Liver (tissue), 3 donors: ENCODE data around the gene PLXNA3.

Experiments used
- GABPA ChIP-seq, 2 donors: IDR thresholded peaks in 1 of 2; conservative IDR thresholded peaks in 1 of 2; 2 replicates each; pipeline ENCODE4 v1.6.1; 2016; ENCODE audit warnings: antibody characterized with exemption in 2 of 2, mild to moderate bottlenecking in 1 of 2, moderate library complexity in 1 of 2
- RAD21 ChIP-seq, 2 donors: IDR thresholded peaks; 2 replicates each; pipeline ENCODE4 v1.6.1; 2016; ENCODE audit warnings: antibody characterized with exemption in 2 of 2, mild to moderate bottlenecking in 2 of 2
- RXRA ChIP-seq, 2 donors: IDR thresholded peaks; 2 replicates each; pipeline ENCODE4 v1.6.1; 2017 to 2018; ENCODE audit warnings: antibody characterized with exemption in 2 of 2, mild to moderate bottlenecking in 1 of 2
- SP1 ChIP-seq: IDR thresholded peaks from 2 replicates; pipeline ENCODE4 v1.6.1; 2018; ENCODE audit warnings: antibody characterized with exemption, mild to moderate bottlenecking
- TAF1 ChIP-seq: conservative IDR thresholded peaks from 2 replicates; pipeline ENCODE4 v1.6.1; 2016; ENCODE audit warnings: antibody characterized with exemption, mild to moderate bottlenecking
- YY1 ChIP-seq: IDR thresholded peaks from 2 replicates; pipeline ENCODE4 v1.6.1; 2016; ENCODE audit warnings: antibody characterized with exemption, mild to moderate bottlenecking
- TF ChIP-seq, protein P1 (sequence below): fragments of 150-350 bp; IDR thresholded peaks from 2 replicates; pipeline ENCODE4 v1.5.1; 2017; ENCODE audit warnings: improper control_type of control experiment, low read depth, low read length; ENCODE audit not compliant: missing input control
- TF ChIP-seq, protein P2 (sequence below): IDR thresholded peaks from 2 replicates; pipeline ENCODE4 v1.6.1; 2016; ENCODE audit warnings: antibody characterized with exemption, mild to moderate bottlenecking
- TF ChIP-seq, protein P3 (sequence below): IDR thresholded peaks from 2 replicates; pipeline ENCODE4 v1.6.1; 2016; ENCODE audit warnings: antibody characterized with exemption
- donor health status: healthy.
- donor health status: healthy.

DNA sequence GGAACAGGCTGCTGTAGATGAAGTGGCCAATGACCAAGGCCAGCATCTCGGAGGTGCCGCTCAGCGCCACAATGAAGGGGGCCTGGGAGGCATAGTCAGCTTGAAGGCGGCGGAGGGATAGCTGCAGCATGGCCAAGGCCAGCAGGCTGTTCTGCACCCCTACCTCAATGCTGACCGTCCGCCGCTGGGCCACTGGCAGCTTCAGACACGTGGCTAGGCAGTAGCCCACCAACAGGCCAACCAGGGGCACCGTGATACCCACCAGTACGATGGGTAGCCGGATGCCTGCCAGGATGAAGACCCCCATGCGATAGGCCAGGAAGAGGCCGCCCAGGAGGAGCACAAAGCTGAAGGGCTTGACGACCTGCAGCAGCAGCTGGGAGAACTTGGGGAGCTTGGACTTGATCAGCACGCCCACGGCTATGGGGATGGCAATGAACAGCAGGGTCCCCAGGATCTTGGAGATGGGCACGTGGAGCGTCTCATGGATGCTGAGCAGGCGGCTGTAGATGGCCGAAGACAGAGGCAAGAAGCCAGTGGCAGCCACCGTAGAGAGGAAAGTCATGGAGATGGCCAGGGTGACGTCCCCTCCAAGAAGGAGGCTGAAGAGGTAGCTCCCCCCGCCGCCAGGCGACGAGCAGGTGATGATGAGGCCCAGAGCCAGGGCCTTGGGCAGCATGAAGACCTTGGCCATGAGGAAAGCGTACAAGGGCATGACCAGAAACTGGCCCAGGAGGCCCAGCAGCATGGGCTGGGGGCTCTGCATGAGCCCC is 29.6 kb downstream of the PLXNA3 start:
- TF ChIP-seq, protein P1, sequence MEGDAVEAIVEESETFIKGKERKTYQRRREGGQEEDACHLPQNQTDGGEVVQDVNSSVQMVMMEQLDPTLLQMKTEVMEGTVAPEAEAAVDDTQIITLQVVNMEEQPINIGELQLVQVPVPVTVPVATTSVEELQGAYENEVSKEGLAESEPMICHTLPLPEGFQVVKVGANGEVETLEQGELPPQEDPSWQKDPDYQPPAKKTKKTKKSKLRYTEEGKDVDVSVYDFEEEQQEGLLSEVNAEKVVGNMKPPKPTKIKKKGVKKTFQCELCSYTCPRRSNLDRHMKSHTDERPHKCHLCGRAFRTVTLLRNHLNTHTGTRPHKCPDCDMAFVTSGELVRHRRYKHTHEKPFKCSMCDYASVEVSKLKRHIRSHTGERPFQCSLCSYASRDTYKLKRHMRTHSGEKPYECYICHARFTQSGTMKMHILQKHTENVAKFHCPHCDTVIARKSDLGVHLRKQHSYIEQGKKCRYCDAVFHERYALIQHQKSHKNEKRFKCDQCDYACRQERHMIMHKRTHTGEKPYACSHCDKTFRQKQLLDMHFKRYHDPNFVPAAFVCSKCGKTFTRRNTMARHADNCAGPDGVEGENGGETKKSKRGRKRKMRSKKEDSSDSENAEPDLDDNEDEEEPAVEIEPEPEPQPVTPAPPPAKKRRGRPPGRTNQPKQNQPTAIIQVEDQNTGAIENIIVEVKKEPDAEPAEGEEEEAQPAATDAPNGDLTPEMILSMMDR, result no peak
- TF ChIP-seq, protein P2, sequence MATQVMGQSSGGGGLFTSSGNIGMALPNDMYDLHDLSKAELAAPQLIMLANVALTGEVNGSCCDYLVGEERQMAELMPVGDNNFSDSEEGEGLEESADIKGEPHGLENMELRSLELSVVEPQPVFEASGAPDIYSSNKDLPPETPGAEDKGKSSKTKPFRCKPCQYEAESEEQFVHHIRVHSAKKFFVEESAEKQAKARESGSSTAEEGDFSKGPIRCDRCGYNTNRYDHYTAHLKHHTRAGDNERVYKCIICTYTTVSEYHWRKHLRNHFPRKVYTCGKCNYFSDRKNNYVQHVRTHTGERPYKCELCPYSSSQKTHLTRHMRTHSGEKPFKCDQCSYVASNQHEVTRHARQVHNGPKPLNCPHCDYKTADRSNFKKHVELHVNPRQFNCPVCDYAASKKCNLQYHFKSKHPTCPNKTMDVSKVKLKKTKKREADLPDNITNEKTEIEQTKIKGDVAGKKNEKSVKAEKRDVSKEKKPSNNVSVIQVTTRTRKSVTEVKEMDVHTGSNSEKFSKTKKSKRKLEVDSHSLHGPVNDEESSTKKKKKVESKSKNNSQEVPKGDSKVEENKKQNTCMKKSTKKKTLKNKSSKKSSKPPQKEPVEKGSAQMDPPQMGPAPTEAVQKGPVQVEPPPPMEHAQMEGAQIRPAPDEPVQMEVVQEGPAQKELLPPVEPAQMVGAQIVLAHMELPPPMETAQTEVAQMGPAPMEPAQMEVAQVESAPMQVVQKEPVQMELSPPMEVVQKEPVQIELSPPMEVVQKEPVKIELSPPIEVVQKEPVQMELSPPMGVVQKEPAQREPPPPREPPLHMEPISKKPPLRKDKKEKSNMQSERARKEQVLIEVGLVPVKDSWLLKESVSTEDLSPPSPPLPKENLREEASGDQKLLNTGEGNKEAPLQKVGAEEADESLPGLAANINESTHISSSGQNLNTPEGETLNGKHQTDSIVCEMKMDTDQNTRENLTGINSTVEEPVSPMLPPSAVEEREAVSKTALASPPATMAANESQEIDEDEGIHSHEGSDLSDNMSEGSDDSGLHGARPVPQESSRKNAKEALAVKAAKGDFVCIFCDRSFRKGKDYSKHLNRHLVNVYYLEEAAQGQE, result no peak
- no peak for TF ChIP-seq TAF1
- TF ChIP-seq RAD21 (IDR thresholded peaks at IDR 0.05), result no peak
- no peak for TF ChIP-seq RXRA (IDR thresholded peaks at IDR 0.05)
- TF ChIP-seq YY1, result no peak
- TF ChIP-seq GABPA (IDR thresholded peaks at IDR 0.05 in 1 of 2, conservative IDR thresholded peaks at IDR 0.05 in 1 of 2), result no peak
- TF ChIP-seq, protein P3, sequence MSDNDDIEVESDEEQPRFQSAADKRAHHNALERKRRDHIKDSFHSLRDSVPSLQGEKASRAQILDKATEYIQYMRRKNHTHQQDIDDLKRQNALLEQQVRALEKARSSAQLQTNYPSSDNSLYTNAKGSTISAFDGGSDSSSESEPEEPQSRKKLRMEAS, result no peak
- TF ChIP-seq SP1, result no peak
